GM19351 (cell line): Measurements from ENCODE around the gene UCN.
"Not testable (repeated sequence)": the region's sequence is repeated elsewhere in the genome, so short reads cannot be mapped to it uniquely, and the experiment has no call there.

ENCODE experiments used
- ATAC-seq: cut with Tn5 transposase; IDR thresholded peaks from one replicate; pipeline ENCODE4 v1.9.1; 2021; ENCODE audit warnings: mild to moderate bottlenecking, moderate library complexity; ENCODE audit not compliant: unreplicated experiment

UCN gene

DNA sequence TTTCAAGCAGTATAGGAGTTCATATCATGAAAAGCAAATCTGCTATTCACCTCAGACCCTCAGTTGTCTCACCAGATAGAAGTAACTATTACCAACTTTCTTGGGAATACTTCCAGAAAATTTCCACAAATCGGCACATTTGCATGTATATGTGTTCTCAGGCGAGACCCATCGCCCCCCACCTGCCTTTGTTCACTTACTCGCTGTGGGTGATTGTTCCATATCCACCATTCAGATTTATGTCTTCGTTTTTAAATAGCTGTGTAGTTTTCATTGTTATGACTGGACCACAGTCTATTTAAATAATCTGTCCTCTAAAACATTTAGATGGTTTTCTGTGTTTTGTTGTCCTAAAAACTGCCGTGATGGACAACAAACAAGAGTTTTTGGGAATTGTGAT is 22.8 kb downstream of the UCN start:
- no peak for ATAC-seq

DNA sequence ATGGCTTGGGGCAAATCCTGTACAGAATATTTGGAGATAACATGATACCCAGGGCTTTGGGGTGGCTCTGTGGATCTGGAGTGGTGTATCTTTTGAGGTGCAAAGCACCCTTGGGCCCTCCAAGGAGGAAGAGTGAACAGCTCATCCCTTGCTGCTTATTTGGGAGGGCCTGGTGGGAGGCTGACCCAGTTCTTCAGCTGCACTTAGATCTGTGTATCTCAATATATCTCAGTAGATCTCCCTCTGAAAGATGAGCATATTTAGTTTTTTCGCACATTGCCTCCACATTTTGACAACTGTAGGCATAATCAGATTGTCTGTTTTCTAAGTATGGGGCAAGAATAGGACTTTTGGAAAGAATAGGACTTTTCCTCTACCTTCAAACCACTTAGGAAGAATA is 23.2 kb downstream of the UCN start:
- ATAC-seq, result no peak

DNA sequence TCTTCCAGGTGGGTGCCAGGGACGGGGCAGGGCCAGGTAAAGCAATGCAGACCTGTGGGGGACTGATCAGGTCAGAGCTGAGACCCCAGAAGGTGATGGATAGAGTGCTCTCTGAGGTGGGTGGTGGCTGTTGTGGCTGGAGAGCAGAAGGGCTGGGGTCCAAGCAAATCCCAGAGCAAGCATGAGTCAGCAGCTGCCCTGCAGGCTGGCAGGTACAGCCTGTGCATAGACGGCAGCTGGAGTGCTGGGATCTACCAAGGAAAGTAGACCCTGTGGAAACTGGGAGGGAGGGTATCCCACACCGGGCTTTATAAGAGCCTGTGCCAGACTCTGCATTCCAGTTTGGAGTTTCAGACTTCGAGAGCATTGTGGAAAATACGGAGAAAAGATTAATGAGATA is 25.4 kb downstream of the UCN start:
- ATAC-seq, result no peak

DNA sequence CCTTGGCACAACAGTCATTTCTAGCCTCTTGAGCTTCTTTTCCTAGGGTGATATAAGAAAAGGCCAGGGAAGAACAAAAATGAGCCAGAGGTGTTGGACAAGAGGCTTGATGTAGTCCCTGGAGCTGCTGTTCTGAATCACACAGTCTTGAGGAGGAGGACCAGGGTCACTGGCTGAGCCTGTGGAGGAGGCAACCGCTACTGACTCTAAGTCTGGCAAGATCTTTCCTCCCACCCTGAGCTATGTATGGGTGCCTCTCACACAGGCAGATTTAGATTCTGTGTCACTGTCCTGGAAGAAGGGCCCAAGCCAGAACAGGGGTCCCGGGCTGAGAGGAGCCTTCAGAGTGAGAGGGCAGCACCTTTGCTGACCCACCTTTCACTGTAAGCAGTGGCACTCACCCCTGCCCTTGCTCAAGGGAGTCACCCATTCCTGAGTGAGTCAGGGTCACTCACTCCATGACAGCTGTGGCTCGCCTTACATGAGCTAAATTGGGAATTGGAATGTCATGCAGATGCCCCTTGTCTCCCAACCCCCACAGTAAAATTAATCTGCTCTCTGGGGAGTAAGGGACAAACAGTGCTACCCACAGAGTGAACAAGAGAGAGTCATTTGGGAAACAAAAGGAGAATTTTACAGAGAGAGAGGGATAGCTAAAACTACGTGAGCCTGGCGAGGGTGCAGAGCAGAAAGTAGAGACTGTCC is 26.2 kb downstream of the UCN start, which contains the start of gene TRIM54:
Gene TRIM54 (plus strand): TSS at position 575 of the 705 bp plus-strand sequence. CDS start 303 bp downstream, outside the sequence.
- no peak for ATAC-seq

DNA sequence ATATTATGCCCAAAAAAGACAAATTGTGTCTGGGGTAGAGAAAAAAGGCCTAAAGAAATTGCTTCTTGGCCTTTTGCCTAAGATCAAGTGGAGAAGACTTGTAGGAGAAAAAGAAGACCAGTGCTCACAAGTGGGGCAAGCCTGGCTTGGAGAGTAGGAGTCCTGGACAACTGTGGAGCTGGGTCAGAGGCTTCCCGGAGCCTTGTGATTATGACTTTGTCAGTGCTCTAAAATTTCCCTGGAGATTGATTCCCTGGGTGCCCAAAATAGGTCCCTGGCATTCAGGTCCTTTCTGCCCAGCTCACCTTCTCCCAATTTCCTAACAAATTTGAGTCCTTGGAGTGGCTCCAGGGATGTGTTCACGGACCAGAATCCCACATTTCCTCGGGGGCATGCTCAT is 26.8 kb downstream of the UCN start:
- no peak for ATAC-seq

DNA sequence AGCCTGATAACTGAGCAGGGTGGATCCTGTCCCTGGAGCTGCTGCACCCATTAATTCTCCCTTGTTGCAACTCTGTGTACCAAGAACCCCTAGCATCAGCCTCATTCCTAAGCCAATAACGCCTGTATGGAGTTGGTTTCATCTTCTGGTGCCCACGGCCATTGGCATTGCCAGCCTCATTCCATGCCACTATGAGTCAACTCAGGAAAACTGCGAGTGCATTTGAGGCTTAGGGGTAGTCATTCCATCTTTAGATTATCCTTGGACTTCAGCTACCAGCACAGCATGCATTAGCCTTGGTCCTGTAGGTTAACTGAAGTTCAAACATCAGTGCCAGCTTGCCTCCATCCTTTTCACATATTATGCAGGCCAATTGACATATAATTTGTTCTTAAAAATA is 27.4 kb downstream of the UCN start:
- no peak for ATAC-seq

DNA sequence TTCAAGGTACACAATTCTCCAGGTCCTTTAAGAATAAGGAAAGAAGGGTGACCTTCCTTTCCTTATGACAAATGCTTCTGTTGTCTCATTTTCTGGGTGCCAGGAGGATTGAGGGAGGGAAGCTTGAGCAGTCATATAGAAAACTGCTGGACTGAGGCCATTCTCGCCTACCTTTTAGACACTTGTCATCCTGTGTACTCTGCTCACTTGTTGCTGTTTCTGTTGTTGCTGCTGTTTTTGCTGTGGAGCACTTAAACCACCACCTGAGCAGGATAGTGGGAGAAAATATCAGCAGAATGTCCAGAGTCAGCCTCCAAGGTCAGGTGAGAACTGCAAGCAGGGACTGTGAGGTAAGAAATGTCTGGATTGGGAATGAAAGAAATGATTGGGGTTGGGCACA is 30.2 kb downstream of the UCN start:
- no peak for ATAC-seq

DNA sequence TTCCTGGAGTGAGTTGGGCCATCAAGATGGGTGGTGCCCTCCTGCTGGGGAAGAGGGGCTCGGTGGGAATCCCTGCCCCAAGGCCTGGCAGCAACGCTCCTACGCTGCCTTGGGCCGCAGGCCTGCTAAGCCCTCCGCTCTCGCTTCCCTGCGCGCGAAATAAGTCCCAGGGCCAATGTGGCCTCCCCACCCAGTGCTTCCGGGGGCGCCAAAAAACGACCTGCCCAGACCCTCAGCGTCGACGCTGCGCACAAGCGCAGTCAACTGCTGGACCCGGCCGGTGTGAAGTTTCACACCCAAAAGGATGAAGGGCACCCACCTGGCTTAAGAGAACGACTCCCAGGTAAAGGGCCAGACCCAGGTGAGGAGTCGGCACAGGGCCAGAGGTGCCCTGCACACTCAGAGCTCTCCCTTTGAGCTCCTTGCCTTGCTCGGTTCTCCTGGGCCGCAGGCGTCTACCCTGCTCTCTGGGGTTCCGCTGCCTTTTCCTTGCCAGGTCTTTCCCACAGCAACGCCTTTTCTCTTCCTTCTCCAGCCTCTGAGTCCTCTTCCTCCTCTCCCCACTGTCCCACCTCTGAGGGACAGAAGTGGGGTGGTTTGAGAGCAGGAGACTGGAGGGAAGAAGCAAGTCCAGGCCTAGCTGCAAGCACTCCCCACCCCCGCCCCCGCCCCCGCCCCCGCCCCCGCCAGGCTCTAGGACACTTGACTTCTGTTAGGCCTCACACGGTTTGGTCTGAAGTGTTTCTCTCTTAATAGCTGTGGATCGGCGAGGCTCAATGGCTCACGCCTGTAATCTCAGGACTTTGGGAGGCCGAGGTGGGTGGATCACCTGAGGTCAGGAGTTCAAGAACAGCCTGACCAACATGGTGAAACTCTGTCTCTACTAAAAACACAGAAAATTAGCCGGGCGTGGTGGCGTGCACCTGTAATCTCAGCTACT is 32.8 kb downstream of the UCN start, which contains the start of gene DNAJC5G:
Gene DNAJC5G (plus strand): TSS at position 223 of the 940 bp plus-strand sequence. CDS start 1,296 bp downstream, outside the sequence.
- no peak for ATAC-seq

DNA sequence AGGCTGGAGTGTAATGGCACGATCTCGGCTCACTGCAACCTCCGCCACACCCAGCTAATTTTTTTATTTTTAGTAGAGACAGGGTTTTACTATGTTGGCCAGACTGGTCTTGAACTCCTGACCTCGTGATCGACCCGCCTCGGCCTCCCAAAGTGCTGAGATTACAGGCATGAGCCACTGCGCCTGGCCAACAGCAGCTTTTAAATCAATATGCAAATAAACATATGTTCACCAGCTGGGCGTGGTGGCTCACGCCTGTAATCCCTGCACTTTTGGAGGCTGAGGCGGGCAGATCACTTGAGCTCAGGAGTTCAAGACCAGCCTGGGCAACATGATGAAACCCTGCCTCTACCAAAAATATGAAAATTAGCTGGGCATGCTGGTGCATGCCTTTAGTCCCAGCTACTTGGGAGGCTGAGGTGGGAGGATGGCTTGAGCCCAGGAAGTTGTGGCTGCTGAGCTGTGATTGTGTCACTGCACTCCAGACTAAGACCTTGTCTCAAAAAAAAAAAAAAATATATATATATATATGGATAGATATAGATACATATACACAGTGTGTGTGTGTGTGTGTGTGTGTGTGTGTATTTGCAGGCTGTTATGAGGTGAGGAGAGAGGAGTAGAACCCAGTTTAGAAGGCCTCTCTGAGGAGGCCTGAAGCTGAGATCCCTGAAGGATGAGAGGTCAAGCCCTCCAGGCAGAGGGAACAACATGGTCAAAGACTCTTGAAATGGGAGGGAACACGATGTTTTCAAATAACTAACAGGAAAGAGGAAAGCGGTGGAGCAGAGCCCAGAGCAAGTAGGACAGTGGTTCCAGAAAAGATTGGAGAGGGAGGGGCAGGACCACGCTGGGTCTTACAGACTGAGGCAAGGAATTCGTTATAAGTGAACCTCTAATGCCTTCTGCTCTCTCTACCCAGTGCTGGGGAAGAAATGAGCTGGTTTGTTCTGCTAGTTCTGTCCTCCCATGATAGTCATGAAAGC is 35.4 kb downstream of the UCN start:
- not testable (repeated sequence) for ATAC-seq

DNA sequence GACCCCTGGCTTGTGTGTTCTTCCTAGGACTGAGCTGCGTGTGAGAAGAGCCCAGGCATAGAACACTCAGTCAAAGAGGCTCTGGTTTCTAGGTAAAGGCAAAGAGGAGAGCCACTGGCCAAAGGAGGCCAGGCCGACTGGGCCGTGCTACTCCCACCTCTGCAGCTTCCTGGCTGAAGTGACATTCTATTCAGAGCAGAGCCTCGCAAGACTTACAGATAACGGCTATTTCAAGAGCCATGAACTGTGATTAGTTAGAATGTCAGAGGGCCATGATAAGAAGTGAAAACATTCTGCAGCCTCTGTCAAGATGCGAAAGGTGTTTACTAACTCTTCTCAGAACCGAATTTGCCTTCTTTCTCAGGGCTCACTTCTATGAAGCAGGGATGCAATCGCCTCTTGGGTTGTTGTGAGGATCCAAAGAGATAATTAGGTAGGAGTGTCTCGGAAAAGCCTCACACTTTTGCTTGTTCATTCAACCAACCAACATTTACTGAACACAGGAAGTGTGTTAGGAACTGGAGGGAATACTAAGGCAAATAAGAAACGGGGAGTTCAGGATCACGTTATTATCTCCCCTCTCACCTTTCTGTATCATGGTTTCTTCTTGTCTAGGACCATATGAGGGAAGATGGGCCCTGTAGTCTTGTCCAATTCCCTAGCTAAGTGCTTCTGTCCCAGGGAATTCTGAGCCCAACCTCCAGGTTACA is 36.5 kb downstream of the UCN start:
- ATAC-seq, result no peak

DNA sequence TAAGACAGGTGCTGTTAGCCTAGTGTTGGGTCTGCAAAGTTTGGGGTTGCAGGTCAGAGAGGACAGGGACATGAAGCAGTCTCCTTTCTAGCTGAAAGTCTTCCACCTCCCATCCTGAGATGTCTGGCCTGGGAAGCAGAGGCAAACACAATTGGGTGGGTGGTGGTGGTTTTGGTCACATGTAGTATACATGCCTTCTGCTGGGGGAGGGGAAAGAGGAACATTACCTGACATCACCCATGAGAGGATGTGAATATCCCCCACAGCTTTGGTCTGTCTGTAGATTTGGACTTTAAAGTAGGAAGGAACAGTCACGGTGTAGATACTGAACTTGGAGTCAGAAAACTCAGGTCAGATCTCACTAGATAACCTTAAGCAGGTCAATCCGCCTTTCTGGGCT is 37.6 kb downstream of the UCN start:
- ATAC-seq, result no peak

DNA sequence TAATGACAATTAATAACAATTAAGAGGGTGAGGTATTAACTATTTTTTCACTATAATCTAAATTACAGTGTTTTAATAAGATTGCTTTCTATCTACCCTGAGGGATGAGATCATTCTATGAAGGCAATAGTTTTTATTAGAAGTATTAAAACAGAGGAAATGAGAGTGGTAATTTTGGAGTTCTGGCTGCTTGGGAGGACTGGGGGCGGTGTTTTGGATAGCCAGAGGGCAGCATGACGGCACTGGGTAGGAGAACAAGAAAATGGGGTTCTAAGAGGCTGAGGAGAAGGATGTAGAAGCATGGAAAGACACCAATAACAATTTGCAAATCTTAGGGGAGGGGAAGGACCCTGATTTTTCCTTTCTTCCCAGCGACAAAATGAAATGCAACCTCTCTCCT is 38.1 kb downstream of the UCN start:
- no peak for ATAC-seq

DNA sequence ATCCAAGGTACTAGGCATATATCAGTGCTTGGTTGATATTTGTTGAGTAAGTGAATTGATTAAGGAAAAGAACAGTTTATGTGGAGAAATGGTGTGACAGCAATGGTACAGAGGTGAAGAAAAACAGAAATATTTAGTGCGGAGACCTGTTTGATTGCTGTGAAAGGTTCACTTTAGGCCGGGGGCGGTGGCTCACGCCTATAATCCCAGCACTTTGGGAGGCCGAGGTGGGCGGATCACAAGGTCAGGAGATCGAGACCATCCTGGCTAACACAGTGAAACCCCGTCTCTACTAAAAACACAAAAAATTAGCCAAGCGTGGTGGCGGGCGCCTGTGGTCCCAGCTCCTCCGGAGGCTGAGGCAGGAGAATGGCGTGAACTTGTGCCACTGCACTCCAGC is 39.9 kb downstream of the UCN start:
- ATAC-seq, result not testable (repeated sequence)

DNA sequence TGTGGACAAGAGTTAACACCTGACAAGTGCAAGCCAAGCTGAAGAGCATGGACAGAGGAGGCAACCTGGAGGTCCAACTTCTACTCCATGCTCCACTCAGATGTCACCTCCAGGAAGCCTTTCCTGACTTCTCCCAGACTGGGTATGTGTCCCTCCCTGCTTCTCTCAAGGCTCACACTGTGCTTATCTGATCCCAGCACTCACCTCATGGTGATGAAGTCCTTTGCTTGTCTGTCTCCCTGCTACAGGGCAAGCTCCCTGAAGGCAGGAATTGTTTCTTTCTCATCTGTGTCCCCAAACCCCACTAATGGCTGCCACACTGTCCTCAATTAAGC is 42.7 kb downstream of the UCN start:
- no peak for ATAC-seq

DNA sequence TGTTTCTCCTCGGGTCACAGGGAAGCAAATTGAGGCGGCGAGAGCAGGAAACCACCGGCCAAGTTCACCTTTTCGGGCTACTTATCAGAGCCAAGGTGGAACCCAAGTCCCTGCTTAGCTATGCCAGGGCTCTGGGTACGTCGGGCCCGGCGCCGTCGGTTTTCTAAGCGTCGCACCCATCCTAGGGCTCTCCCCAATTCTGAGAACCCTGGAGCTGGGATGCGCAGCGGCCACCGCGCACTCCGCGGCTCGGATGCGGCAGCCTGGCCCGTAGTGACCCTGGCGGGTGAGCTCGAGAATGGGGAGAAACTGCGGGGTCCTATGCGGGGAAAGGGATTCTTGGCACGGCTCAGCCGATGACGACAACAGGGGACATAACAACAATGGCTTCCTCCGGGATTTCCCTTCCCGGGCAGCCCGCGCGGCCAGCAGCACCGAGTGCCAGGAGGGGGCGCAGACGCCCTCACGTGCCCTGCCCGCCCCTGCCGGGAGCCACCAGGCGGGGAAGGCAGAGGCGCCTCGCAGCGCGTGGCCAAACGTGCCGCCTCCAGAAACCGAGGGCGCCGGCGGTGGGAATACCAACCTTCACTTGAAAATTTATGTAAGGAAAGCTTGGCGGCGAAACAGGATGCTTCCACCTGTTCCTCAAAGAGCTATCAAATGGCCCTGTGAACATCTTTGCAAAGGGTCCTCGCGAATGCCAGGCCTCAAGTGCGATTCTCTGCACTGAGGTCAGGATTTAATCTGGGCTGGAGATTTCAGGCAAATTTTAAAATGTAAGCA is 43.3 kb downstream of the UCN start:
- no peak for ATAC-seq

DNA sequence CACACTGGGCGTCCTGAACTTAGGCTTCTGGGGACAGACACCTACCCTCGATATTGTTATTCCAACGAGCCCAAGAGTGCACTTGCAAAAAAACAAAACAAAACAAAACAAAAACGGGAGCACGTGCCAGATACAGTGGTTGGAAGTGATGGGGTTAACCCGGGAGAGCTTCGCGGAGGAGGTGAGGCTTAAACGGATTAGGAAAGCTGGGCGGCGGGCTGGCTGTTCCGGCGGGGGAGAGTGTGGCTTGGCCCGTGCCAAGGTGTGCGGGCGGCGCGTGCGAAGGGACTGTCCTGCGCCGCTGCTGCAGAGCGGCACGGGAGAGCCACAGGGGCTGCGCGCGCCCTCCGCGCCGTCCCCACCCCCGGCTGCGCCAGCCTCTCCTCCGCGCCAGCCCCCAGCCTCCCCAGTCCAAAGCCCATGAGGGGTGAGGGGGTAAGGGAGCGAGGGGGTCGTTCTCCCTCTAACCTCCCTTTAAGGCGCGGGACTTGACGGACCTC is 43.9 kb downstream of the UCN start:
- ATAC-seq, result no peak

DNA sequence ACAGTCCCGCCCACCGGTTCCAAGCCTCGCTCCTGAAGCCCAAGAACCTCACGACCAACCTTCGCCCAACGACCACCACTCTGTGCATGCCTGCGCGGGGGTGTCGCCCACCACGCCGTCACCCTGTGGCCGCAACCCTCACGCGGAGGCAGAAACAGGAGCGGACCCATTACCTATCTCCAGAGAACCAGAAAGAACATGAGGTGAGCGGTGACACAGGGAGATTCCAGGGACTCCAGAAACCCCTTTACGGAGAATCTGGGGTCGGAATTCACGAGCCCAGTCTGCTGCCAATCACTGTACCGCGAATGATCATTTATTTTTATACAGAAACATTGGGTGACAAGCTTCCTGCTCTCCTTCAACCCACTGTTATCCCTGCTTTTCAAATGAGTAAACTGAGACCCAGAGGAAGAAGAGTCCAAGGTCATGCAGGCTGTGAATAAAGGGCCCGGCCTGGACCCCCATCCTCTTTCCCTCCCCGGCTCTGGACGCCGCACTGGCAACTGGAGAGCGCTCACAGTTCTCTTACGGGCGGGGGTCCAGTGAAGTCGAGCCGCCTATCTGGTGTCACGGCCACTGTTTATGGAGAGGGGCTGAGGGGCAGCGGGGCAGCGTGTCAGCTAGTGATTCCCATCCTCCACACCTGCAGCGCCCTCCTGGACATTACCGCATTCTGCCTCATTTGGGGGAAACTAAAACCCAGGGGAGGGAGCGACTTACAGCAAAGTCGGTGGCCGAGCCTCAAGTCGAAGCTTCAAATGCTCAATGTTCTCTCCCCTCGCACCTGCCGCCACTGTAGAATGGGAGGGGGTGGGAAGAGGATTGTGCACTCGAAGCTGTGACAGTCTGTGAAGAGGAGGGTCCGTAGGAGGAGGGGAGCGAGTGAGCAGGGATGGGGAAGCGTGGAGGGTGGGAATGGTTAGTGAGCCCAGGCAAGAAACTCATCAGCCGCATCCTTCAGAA is 44.7 kb downstream of the UCN start:
- no peak for ATAC-seq
